ENCODE results near the gene AAK1. TPM values are rescaled to one million over a fixed set of nuclear protein-coding genes. Genes with fewer than 3 reads are reported as not detected.

The AAK1 gene
- total RNA-seq, 1 donor from 2014 or later = 20.8 TPM

DNA sequence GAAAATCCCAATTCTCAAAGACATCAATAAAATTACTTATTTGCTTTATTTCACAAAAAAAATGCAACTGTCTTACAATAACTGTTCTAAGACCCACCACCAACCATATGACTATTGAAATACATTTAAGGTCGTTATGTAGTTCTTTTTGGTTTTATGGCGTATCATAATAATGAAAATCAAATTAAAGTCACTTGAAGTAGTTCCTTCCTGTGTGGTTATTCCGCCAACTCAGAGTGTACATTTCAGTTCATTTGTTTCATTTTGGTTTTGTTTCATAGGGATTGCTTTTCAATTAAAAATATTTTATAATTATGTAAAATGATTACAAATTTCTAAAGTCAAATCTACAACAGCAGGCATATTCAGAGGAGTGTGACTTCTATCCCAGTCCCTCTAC lies 45.9 kb upstream of the AAK1 start:
- TF ChIP-seq, protein P1, sequence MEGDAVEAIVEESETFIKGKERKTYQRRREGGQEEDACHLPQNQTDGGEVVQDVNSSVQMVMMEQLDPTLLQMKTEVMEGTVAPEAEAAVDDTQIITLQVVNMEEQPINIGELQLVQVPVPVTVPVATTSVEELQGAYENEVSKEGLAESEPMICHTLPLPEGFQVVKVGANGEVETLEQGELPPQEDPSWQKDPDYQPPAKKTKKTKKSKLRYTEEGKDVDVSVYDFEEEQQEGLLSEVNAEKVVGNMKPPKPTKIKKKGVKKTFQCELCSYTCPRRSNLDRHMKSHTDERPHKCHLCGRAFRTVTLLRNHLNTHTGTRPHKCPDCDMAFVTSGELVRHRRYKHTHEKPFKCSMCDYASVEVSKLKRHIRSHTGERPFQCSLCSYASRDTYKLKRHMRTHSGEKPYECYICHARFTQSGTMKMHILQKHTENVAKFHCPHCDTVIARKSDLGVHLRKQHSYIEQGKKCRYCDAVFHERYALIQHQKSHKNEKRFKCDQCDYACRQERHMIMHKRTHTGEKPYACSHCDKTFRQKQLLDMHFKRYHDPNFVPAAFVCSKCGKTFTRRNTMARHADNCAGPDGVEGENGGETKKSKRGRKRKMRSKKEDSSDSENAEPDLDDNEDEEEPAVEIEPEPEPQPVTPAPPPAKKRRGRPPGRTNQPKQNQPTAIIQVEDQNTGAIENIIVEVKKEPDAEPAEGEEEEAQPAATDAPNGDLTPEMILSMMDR (IDR thresholded peaks at IDR 0.05) = no peak
- TF ChIP-seq EZH2 (IDR thresholded peaks at IDR 0.05) = no peak
- no peak for TF ChIP-seq EZH2phosphoT487 (IDR thresholded peaks at IDR 0.05)
- H3K9ac ChIP-seq = no peak overlapping the region
- H3K9me3 ChIP-seq (ENCODE audit: low read depth) = no peaks in the 10 kb centered on the region
- no peak overlapping the region for H2AFZ ChIP-seq (replicated peaks)
- no peaks in the 10 kb centered on the region for H3K4me1 ChIP-seq
- Mint-ChIP-seq H3K9me3 (no peaks in the 10 kb centered on the region), H3K27me3 (ENCODE audit: insufficient read depth, low read depth) (no peaks in the 10 kb centered on the region), H3K36me3 (no peaks in the 10 kb centered on the region), H3K4me1 (peaks cover 6% of the 10 kb centered on the region), H3K4me3 (no peak overlapping the region), H3K27ac (no peak overlapping the region)
- no peak overlapping the region for H3K4me3 ChIP-seq
- no peaks in the 10 kb centered on the region for H3K27me3 ChIP-seq
- no peaks in the 10 kb centered on the region for H4K20me1 ChIP-seq (ENCODE audit: low read depth)
- H3K4me2 ChIP-seq = no peak overlapping the region
- no peak overlapping the region for H3K27ac ChIP-seq
- DNase-seq (ENCODE audit: low spot score) = no peak
- H3K36me3 ChIP-seq = no peaks in the 10 kb centered on the region
- H3F3A ChIP-seq (ENCODE audit: low read depth) = no peaks in the 10 kb centered on the region
- no peaks in the 10 kb centered on the region for H3K79me2 ChIP-seq (ENCODE audit: low read depth)

DNA sequence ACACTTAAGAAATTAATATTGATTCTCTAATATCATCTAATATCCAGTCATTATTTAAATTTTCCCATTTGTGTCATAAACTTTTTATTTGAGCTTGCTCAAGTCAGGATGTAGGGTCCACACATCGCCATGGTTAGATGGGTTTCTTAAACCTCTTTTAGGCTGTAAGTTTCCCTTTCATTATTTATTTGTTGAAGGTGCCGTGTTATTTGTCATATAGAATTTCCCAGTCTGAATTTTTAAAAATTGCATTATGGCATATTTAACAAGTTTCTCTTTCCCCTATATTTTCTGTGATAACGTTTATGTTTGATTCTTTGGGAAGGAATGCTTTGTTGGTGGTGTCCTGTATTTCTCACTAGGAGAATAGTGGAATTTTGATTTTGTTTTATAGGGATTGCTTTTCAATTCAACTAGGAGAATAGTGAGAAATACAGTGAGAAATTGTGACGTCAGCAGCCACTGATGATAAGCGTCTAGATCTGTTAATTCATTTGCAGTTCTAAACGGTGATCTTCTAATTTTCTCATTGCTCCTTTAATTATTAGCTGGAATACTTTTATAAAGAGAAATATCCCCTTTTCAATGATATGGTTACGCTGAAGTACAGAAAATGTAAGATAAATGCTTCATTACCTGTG lies 44.6 kb upstream of the AAK1 start:
- Histone ChIP-seq H3K9me3 (ENCODE audit: low read depth) (no peaks in the 10 kb centered on the region), H2AFZ (replicated peaks) (no peak overlapping the region), H3K4me2 (no peak overlapping the region), H3K36me3 (no peaks in the 10 kb centered on the region), H3K27ac (no peak overlapping the region), H4K20me1 (ENCODE audit: low read depth) (no peaks in the 10 kb centered on the region), H3K4me1 (no peaks in the 10 kb centered on the region), H3K27me3 (no peaks in the 10 kb centered on the region), H3K4me3 (no peak overlapping the region), H3K79me2 (ENCODE audit: low read depth) (no peaks in the 10 kb centered on the region), H3K9ac (no peak overlapping the region), H3F3A (ENCODE audit: low read depth) (no peaks in the 10 kb centered on the region)
- TF ChIP-seq, protein P1 (IDR thresholded peaks at IDR 0.05) = no peak
- TF ChIP-seq EZH2phosphoT487 (IDR thresholded peaks at IDR 0.05) = no peak
- no peak for TF ChIP-seq EZH2 (IDR thresholded peaks at IDR 0.05)
- Mint-ChIP-seq H3K9me3 (no peaks in the 10 kb centered on the region), H3K27ac (no peak overlapping the region), H3K36me3 (no peaks in the 10 kb centered on the region), H3K27me3 (ENCODE audit: insufficient read depth, low read depth) (no peaks in the 10 kb centered on the region), H3K4me1 (peaks cover 5% of the 10 kb centered on the region), H3K4me3 (no peak overlapping the region)
- DNase-seq (ENCODE audit: low spot score) = no peak

DNA sequence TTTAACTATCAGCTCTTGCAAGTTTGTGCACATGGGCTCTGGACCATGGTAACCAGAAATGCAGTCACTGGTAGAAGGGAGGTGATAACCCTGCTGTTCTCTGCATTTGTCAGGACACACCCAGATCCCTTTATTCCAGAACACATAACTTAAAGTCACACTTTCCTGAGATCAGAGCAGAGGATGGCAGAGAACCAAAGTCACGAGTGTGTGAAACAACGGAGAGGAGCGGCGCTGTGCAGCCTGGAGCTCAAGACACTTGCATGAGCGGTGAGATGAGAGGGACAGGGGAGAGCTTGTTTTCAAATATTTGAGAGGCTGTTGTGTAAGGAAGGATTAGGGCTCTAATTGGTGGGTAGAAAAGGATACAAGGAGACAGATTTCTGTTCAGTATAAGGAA lies 43.3 kb upstream of the AAK1 start:
- no peaks in the 10 kb centered on the region for H3K4me1 ChIP-seq
- no peak overlapping the region for H3K9ac ChIP-seq
- peaks cover 3% of the 10 kb centered on the region for H3K4me1 Mint-ChIP-seq
- no peak overlapping the region for H3K4me2 ChIP-seq
- H3K27ac ChIP-seq = no peak overlapping the region
- no peak overlapping the region for H3K4me3 Mint-ChIP-seq
- no peaks in the 10 kb centered on the region for H3K9me3 ChIP-seq (ENCODE audit: low read depth)
- H3K36me3 Mint-ChIP-seq = no peaks in the 10 kb centered on the region
- H3K4me3 ChIP-seq = no peak overlapping the region
- no peak overlapping the region for H3K27ac Mint-ChIP-seq
- H4K20me1 ChIP-seq (ENCODE audit: low read depth) = no peaks in the 10 kb centered on the region
- no peaks in the 10 kb centered on the region for H3K36me3 ChIP-seq
- no peak overlapping the region for H2AFZ ChIP-seq (replicated peaks)
- H3K9me3 Mint-ChIP-seq = no peaks in the 10 kb centered on the region
- no peaks in the 10 kb centered on the region for H3F3A ChIP-seq (ENCODE audit: low read depth)
- TF ChIP-seq, protein P1 (IDR thresholded peaks at IDR 0.05) = no peak
- TF ChIP-seq EZH2 (IDR thresholded peaks at IDR 0.05) (no peak), EZH2phosphoT487 (IDR thresholded peaks at IDR 0.05) (no peak)
- no peaks in the 10 kb centered on the region for H3K79me2 ChIP-seq (ENCODE audit: low read depth)
- H3K27me3 ChIP-seq = no peaks in the 10 kb centered on the region
- peaks cover under 1% of the 10 kb centered on the region for H3K27me3 Mint-ChIP-seq (ENCODE audit: insufficient read depth, low read depth)
- no peak for DNase-seq (ENCODE audit: low spot score)

Measured in neural progenitor cell (in vitro differentiated cells).